AG08395 (cell line): ENCODE measurements around the gene SPACA4.
"Not testable (repeated sequence)": the region's sequence is repeated elsewhere in the genome, so short reads cannot be mapped to it uniquely, and the experiment has no call there.

Source experiments
- DNase-seq: peaks from one replicate; pipeline ENCODE4 v3.0.0; 2012; ENCODE audit warnings: mixed read lengths, low spot score

The SPACA4 gene, protein sequence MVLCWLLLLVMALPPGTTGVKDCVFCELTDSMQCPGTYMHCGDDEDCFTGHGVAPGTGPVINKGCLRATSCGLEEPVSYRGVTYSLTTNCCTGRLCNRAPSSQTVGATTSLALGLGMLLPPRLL

DNA sequence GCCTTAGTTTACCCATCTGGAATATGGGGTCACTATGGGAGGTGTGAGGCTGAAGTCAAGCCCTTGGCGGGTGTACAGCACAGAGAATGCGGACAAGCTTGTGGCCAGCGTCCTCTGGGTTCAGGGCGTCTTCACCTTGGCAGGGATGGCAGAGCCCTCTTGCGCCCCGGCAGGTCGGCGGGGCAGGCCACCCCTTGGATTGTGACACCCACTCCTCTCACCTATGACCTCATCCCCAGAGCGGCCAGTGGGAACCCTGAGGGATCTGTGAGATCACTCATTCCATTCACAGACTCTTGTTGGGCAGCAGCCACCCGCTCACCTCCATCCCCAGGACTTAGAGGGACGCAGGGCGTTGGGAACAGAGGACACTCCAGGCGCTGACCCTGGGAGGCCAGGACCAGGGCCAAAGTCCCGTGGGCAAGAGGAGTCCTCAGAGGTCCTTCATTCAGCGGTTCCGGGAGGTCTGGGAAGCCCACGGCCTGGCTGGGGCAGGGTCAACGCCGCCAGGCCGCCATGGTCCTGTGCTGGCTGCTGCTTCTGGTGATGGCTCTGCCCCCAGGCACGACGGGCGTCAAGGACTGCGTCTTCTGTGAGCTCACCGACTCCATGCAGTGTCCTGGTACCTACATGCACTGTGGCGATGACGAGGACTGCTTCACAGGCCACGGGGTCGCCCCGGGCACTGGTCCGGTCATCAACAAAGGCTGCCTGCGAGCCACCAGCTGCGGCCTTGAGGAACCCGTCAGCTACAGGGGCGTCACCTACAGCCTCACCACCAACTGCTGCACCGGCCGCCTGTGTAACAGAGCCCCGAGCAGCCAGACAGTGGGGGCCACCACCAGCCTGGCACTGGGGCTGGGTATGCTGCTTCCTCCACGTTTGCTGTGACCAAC is at the start of gene SPACA4:
SPACA4 (plus strand) TSS at position 280 of the 896 bp plus-strand sequence; CDS start at position 517, 237 bp downstream.
- DNase-seq, result no peak

DNA sequence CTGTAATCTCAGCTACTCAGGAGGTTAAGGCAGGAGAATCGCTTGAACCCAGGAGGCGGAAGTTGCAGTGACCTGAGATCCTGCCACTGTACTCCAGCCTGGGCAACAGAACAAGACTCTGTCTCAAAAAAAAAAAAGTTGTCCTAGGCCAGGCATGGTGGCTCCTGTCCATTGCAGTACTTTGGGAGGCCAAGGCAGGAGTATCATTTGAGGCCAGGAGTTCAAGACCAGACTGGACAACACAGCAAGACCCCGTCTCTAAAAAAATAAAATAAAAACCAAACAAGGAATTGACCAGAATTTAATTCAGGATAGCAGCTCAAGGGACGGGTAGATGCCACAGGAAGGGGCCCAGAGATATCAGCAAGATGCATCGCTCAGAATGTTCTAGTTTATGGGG is 49.7 kb upstream of the SPACA4 start:
- no peak for DNase-seq

DNA sequence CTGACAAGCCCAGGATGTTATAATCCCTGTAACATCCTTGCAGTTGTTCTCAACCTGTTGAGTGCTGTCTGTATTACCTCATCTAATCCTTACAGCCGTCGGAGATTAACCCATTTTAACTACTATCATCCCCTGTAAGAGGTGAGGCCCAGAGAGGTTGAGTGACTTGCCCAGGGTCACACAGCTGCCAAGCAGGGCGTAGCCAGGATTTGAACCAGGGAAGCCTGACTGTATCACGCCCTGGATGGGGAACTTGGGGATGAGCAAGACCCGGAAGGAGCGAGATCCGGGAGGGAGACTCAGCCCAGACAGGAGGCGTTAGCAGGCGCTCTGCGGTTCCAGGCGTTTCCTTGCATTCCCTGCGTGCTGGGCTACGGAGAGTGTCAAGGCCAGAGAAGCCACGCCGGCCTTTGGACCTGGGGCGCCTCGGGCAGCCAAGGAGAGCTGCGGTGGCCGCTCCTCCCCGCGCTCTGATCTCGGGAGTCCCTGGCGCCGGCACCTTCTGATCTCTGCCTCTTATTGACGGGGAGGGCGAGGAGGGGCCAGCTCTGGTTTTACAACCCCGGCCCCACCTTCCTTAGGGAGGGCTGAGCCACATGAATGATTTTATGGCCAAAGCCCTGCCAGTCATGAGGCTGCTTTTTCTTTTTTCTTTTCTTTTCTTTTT is 48.4 kb upstream of the SPACA4 start:
- peak; percentile 75 for DNase-seq

DNA sequence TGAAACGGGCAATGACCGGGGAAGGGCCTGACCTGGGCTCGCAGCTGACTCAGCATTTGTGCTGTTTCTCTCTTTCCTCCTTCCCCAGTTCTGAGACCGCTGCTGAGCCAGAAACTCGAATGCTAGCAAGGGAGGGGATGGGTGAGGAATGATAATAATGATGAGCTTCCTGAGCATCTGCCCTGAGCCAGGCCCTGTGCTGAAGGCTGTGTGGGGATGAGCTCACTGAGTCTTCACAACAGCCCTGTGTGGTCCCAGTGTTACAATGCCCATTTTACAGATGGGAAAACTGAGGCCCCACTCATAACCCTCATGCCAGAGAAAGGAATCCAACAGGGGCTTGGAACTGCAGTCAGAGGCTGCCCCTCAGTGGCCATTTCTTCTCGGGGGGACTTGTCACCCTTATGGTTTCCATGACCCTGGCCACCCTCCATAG is 46.4 kb upstream of the SPACA4 start:
- no peak for DNase-seq

DNA sequence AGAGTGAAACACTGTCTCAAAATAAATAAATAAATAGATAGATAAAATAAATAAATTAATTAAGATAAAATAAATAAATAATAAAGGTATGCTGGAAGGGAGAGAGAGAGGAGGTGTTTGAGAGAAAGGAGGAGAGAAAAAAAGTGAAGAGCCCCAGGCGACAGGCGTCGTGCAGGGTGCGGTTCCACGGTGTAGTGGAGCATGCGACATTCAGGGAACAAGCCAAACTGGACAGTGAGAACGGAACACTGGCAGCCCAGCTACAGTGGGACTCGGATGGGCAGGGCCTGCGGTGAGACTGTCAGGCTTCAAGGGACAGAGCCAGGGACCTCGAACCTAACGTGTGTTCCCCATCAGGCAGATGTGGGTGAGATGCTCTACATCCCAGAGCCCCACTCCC is 45.1 kb upstream of the SPACA4 start:
- DNase-seq, result no peak

DNA sequence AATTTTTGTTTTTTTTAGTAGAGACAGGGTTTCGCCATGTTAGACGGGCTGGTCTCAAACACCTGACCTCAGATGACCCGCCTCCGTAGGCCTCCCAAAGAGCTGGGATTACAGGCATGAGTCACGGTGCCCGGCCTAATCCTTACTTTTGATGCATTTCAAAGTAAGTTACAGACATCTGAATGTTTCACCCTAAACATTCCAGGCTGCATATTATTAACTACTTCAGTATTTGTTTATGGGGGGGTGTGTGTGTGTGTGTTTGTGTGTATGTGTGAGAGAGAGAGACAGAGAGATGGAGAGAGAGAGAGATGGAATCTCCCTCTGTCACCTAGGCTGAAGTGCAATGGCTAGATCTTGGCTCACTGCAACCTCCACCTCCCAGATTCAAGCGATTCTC is 41.5 kb upstream of the SPACA4 start:
- DNase-seq, result no peak

DNA sequence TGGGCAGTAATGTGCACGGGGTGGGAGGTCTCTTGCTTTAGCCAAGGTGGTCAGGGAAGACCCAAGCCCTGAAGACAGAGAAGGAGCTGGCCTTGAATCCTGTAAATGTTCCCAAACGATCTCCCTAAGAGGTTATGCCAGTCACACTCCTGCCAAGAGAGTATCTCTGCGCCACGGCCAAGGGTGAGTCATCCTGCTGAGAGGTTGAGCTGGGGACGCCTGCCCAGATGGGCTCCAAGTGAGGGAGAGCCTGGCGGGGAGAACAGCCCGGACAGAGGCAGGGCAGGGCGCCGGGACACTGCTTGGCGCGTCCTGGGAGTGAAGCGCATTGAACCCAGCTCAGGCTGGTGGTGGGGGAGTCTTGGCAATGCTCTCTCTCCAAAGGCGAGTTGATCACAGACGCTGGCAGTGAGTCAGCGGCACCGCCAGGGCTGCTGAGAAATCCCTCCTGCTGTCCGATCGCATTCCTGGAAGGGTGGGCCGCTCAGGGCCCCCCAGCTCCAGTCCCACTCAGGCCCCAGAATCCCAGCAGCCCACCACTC is 38.1 kb upstream of the SPACA4 start:
- DNase-seq, result peak; percentile 95

DNA sequence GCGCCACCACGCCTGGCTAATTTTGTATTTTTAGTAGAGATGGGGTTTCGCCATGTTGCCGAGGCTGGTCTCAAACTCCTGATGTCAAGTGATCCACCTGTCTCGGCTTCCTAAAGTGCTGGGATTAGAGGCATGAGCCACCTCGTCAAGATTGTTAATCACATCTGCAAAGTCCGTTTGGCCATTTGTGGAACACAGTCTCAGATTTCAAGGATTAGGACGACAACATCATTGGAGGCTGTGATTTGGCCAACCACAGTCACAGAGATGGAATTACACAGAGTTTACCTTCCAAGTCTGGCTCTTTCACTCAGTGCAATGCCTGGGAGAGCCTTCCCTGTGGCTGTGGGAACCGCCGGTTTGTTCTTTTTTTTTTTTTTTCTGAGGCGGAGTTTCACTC is 36.7 kb upstream of the SPACA4 start:
- no peak for DNase-seq

DNA sequence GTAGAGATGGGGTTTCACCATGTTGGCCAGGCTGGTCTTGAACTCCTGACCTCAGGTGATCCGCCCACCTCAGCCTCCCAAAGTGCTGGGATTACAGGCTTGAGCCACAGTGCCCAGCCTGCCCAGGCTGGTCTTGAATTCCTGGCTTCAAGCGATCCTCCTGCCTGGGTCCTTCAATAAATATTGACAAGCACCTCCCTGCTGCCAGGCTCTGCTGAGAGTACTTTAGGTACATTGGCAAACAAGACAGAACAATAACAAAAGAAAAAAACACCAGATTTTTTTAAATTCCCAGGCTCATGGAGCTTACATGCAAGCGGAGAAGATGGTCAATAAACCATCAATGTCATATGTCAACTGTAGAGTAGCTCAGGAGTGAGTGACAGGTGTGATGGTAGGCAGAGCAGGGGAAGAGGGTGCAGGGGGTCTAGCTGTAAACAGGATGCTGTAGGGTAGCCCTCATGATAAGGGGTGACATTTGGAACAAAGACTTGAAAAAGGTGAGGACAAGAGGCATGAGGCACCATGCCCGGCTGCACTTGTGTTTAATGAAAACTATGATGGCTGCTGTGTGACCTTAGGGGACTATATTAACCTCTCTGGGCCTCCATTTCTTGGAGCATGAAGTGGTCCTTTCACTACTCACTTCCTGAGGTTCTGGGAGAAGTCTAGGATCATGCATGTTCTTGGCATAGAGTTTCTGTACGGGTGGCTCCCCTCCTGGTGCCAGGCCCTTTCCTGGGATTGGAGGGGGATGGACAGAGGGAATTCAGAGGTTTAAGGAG is 35.0 kb upstream of the SPACA4 start:
- no peak for DNase-seq

DNA sequence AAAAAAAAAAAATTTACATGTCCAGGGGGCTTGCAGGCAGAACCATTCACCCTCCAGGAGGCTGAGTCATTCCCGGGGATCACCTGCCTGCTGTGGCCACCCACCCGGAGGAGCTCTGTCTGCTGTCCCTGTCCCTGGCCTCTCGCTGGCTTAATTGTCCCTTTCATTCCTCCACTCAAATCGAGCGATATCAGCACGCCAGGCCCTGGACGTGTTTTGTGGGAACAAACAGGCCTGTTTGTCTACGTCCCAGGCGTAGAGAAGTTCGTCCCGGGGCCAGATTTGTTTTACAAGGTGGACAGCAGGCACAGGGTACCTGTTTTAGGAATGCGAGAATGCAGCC is 33.4 kb upstream of the SPACA4 start:
- no peak for DNase-seq

DNA sequence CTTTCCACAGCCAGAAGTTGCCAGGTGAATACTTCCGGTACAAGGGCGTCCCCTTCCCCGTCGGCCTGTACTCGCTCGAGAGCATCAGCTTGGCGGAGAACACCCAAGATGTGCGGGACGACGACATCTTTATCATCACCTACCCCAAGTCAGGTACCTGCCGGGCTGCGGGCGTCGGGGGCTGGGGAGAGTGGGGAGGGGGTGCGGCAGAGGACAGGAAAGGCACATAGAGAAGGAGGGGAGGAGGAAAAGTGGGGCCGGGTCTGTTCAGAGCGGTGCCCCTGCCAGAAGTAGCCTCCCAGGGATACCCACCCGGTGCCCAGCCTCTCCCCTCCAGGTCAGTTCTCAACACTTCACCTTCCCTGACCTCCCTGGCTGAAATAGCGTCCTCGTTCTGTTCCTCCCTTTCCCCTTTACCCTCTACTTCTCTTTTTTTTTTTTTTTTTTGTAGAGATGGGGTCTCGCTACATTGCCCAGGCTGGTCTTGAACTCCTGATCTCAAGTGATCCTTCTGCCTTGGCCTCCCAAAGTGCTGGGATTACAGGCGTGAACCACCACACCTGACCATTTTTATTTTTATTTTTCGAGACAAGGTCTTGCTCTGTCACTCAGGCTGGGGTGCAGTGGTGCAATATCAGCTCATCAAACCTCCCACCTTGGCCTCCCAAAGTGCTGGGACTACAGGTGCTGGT is 30.5 kb upstream of the SPACA4 start:
- no peak for DNase-seq

DNA sequence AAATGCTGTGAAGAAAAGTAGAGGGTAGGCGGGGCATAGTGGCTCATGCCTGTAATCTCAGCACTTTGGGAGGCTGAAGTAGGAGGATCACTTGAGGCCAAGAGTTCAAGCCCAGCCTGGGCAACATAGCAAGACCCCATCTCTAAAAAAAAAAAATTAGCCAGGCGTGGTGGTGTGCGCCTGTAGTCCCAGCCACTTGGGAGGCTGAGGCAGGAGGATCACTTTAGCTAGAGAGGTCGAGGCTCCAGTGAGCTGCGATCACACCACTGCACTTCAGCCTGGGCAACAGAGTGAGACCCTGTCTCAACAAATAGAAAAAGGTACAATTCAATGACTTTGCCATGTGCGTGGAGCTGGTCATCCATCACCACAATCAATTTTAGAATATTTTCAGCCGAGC is 28.6 kb upstream of the SPACA4 start:
- not testable (repeated sequence) for DNase-seq

DNA sequence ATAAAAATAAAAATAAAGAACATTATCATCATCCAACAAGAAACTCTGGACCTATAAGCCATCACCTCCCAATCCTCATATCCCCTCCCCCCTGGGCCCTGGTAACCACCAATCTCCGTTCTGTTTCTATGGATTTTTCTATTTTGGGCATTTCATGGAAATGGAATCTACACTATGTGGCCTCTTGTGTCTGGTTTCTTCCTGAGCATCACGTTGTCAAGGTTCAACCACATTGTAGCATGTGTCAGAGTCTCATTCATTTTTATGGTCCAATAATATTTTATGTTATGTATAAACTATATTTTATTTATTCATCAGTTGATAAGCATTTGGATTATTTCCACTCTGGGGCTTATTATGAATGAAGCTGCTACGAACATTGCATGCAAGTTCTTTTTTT is 27.7 kb upstream of the SPACA4 start:
- DNase-seq, result no peak

DNA sequence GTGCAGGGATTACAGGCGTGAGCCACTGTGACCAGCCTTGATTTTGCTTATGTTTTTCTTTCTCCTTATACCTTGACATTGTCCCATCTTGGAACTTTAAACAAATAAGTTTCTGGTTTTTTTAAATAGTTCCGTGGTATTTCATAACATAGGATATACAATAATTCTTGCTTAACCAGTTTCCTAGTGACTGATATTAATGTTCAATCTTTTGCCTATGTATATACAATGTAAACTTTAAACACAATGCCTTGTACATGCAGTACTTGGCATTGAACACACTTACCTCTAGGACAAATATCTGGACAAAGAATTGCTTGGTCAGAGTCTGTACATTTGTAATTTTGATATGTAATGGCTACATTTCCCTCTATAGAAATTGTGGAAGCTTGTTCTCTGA is 24.4 kb upstream of the SPACA4 start:
- DNase-seq, result no peak

DNA sequence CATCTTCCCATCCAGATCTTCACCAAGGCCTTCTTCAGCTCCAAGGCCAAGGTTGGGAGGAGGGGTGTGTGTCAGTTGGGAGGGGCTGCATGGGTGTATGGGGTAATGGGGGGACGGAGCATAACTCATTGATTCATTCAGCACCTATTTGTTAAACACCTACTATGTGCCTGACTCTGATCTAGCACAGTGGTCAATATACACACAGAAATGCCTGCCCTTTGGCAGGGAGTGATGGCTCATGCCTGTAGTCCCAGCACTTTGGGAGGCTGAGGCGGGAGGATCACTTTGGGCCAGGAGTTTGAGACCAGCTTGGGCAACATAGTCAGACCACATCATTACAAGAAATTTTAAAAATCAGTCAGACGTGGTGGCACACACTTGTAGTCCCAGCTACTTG is 19.2 kb upstream of the SPACA4 start:
- DNase-seq, result no peak

DNA sequence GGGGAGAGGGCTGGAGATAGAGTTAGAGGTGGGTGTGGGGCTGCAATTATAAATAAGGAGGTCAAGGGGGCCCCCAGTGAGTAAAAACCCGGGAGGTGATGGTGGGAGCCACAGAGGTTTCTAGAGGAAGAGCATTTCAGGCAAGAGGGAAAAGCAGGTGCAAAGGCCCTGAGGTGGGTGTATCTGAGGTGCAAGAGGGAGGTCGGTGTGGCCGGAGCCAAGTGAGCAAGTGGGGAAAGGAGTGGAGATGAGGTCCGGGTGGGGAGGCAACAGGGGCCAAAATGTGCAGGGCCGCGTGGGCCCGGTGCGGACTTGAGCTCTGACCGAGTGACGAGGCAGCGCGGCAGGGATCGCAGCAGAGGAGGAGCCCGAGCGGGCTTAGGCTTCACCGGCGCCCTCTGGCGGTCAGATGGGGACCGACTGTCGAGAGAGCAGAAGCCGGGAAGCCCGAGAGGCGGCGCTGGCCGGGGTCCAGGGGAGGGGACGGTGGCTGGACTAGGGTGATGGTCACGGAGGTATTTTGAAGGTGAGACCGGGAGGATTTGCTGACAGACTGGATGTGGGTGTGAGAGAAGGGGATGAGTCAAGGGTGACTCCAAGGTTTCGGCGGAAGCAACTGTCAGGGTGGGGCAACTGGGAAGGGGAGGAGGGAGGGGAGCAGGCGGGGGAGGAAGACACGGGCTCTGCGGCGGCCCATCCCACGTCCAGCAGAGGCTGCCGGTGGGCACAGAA is 17.7 kb upstream of the SPACA4 start:
- DNase-seq, result peak; percentile 90

DNA sequence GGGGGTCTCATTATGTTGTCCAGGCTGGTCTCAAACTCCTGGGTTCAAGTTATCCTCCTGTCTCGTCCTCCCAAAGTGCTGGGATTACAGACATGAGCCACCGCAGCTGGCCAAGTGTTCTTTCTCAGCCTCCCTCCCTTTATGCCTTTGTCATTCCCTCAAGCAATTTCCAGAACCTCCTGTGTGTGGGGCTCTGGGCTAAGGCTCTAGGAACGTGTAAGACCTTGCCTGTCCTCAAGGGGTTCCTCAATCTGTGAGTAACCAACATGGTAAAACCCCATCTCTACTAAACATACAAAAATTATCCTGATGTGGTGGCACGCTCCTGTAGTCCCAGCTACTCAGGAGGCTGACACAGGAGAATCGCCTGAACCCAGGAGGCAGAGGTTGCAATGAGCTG is 15.5 kb upstream of the SPACA4 start:
- no peak for DNase-seq

DNA sequence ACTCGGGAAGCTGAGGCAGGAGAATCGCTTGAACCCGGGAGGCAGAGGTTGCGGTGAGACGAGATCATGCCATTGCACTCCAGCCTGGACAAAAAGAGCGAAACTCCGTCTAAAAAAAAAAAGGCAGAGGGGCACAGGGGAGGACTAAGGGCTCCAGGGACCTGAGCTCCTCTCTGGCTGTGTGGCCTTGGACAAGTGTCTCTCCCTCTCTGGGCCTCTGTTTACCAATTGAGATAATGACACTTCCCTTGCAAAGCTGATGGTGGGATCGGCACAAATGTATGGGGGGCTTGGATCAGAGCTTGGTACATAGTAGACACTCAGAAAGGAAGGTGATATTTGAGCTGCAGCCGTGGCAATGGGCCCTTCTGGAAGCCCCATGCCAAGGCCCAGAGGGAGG is 11.4 kb upstream of the SPACA4 start:
- DNase-seq, result no peak

DNA sequence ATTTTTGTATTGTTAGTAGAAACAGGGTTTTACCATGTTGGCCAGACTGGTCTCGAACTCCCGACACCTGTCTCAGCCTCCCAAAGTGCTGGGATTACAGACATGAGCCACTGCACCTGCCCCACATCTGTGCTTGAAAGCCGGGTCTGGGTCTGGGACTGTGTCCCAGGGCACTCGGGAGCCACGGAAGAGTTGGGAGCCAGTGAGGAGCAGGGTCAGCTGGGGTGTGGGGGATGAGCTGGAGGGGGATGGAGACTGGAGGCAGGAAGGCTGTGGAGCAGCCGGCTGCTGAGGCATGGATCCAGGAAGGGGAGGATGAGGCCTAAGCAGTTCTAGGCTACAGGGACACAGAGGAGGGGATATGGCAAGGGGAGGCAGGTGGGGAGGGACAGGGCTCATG is 10.7 kb upstream of the SPACA4 start:
- no peak for DNase-seq

DNA sequence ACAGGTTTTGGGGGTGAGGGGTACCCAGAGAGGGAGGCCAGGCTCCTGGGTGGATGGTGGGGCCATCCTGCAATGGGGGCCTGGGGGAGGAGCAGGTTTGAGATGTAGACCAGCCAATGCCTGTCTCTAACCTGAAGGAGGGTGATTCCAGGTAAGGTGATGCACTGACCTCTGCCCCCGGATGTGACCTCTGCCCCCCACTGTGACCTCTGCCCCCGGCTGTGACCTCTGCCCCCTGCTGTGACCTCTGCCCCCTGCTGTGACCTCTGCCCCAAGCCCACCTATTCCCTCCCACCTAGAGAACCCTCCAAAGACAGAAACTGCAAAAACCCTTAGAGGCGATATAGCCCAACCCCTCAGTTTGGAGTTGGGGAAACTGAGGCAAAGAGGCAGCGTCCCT is 10.3 kb upstream of the SPACA4 start:
- no peak for DNase-seq
